Ascending aorta (tissue), 2 donors: ENCODE measurements around the gene NGEF. TPM values are rescaled to one million over a fixed set of nuclear protein-coding genes. Genes with fewer than 3 reads are reported as not detected.

ENCODE experiments used
- DNase-seq, 2 donors: peaks; one replicate each; pipeline ENCODE4 v3.0.0-alpha.2; 2019; ENCODE audit warnings: low spot score in 2 of 2
- H3K27ac ChIP-seq, 2 donors: fragments of 200-600 bp; sonication (generic); one replicate each; pipeline ENCODE4 v1.5.1; 2016 to 2017; ENCODE audit warnings: mild to moderate bottlenecking in 1 of 2
- H3K27me3 ChIP-seq: fragments of 200-600 bp; sonication (generic); one replicate; pipeline ENCODE4 v1.5.1; 2017
- H3K36me3 ChIP-seq, 2 donors: fragments of 200-600 bp; sonication (generic); one replicate each; pipeline ENCODE4 v1.5.1; 2016
- H3K4me1 ChIP-seq, 2 donors: fragments of 200-600 bp; sonication (generic); one replicate each; pipeline ENCODE4 v1.5.1; 2016 to 2017; ENCODE audit warnings: mild to moderate bottlenecking in 1 of 2
- H3K4me3 ChIP-seq, 2 donors: fragments of 200-600 bp; sonication (generic); one replicate each; pipeline ENCODE4 v1.5.1; 2016 to 2017; ENCODE audit warnings: mild to moderate bottlenecking in 1 of 2
- H3K9me3 ChIP-seq, 2 donors: fragments of 200-600 bp; sonication (generic); one replicate each; pipeline ENCODE4 v1.5.1; 2016
- CTCF ChIP-seq, 3 experiments: fragments of 200-600 bp in 2 of 3; fragments of 450-650 bp in 1 of 3; sonication (generic) in 2 of 3; IDR thresholded peaks; one replicate each; pipeline ENCODE4 v1.5.1; 2016 to 2019; ENCODE audit warnings: antibody characterized with exemption in 3 of 3, mild to moderate bottlenecking in 1 of 3, moderate library complexity in 1 of 3
- intact Hi-C: fragments of 100-400 bp; cut with DNase I; formaldehyde crosslinking; loops from one replicate; pipeline ENCODE4 v1.15.1; 2023
- total RNA-seq: library from RNA; depleted of rRNA; stranded (reverse); fragments of >200 nt; gene quantifications from one replicate; pipeline ENCODE4 v1.1.0, GENCODE V29; 2016

NGEF gene
- total RNA-seq, 1 donor from 2014 or later, result 0.43 TPM

- Histone ChIP-seq H3K36me3 (no peaks in the 10 kb centered on the region), H3K4me3 (no peak overlapping the region), H3K4me1 (no peaks in the 10 kb centered on the region), H3K27ac (no peak overlapping the region), H3K27me3 (no peaks in the 10 kb centered on the region), H3K9me3 (peaks cover 4 to 14% of the 10 kb centered on the region in 2 donors)
- DNase-seq, result no peak
- no peak for TF ChIP-seq CTCF (IDR thresholded peaks at IDR 0.05)
- intact Hi-C loops, result no loop called here
Measured at GRCh38 chr2:233013650-233014049, 594 bp upstream of the NGEF start.

- TF ChIP-seq CTCF (IDR thresholded peaks at IDR 0.05), result no peak
- Histone ChIP-seq H3K36me3 (no peaks in the 10 kb centered on the region), H3K27me3 (no peaks in the 10 kb centered on the region), H3K4me3 (no peak overlapping the region), H3K4me1 (peaks cover 5 to 10% of the 10 kb centered on the region in 2 donors), H3K9me3 (peaks cover 0 to 3% of the 10 kb centered on the region in 2 donors), H3K27ac (no peak overlapping the region)
- intact Hi-C loops, result no loop called here
- peak in 1 of 2 donors; percentile 42 for DNase-seq
Measured at GRCh38 chr2:233012301-233012971, 620 bp downstream of the NGEF start.

- Histone ChIP-seq H3K4me3 (no peak overlapping the region), H3K9me3 (no peaks in the 10 kb centered on the region), H3K27ac (no peak overlapping the region), H3K36me3 (no peaks in the 10 kb centered on the region), H3K4me1 (peaks cover 5 to 11% of the 10 kb centered on the region in 2 donors), H3K27me3 (no peaks in the 10 kb centered on the region)
- peak in 1 of 2 donors; percentile 37 for DNase-seq
- TF ChIP-seq CTCF (IDR thresholded peaks at IDR 0.05), result no peak
- intact Hi-C loops, result no loop called here
Measured at GRCh38 chr2:233011702-233012131, 1.3 kb downstream of the NGEF start.

- no peak overlapping the region for H3K27ac ChIP-seq
- no peak for TF ChIP-seq CTCF (IDR thresholded peaks at IDR 0.05)
- peaks cover 5 to 11% of the 10 kb centered on the region in 2 donors for H3K4me1 ChIP-seq
- no peaks in the 10 kb centered on the region for H3K36me3 ChIP-seq
- H3K4me3 ChIP-seq, result no peak overlapping the region
- intact Hi-C loops, result no loop called here
- peak in 1 of 2 donors; percentile 2 for DNase-seq
- H3K9me3 ChIP-seq, result no peaks in the 10 kb centered on the region
- no peaks in the 10 kb centered on the region for H3K27me3 ChIP-seq
Measured at GRCh38 chr2:233011268-233011650, 1.8 kb downstream of the NGEF start.

- no peak overlapping the region for H3K27ac ChIP-seq
- peak in 1 of 2 donors; percentile 34 for DNase-seq
- H3K36me3 ChIP-seq, result no peaks in the 10 kb centered on the region
- no peak overlapping the region for H3K4me3 ChIP-seq
- no peaks in the 10 kb centered on the region for H3K27me3 ChIP-seq
- H3K9me3 ChIP-seq, result no peaks in the 10 kb centered on the region
- TF ChIP-seq CTCF (IDR thresholded peaks at IDR 0.05), result no peak
- H3K4me1 ChIP-seq, result peaks cover 5 to 11% of the 10 kb centered on the region in 2 donors
- intact Hi-C loops, result no loop called here
Measured at GRCh38 chr2:233010569-233011267, 2.3 kb downstream of the NGEF start.
